Anterior cingulate cortex (tissue), 58 donors: ENCODE measurements around the gene ASCL5.
A peak's percentile ranks its signal among the peaks of the same experiment; 100 is the strongest.

Experiments used
- DNase-seq, 58 donors: peaks; one replicate each; lab custom pipeline; 2025; lab: John Stamatoyannopoulos, UW

Gene ASCL5

DNA sequence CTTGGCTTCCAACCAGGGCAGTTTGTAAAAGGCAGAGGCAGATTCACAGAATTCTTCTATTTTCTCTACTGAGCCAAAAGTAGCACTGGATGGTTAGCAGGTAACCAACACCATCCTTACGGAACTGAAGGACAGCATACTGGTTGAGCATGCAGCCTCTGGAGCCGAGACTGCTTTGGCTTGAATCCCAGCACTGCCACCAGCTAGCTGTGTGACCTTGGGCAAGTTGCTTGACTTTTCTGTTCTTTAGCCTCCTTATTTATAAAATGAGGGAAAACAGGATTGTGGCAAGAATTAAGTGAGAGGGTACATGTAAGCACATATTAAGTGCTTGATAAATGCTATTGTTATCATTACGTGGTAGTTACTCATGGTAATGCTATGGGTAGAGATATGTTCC lies 34.2 kb downstream of the ASCL5 start:
- DNase-seq, result no peak

DNA sequence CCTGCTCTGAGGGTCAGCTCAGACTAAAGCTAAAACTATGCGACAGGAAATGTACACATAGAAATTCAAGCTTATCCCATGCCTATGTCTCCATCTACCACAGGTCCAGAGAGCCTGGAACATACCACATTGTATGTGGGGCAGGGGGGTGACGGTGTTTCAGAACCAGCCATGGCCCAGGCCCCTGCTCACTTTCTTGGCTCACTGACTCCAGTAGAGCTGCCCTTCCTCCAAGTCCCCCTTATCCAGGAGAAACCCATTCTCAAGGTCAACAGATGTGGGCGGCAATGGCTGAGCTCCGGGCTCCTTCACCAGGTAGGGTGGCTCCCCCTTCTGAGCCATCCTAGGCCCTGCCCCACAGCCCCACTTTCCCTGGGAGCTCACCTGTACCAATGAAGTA lies 35.7 kb downstream of the ASCL5 start:
- DNase-seq, result no peak

DNA sequence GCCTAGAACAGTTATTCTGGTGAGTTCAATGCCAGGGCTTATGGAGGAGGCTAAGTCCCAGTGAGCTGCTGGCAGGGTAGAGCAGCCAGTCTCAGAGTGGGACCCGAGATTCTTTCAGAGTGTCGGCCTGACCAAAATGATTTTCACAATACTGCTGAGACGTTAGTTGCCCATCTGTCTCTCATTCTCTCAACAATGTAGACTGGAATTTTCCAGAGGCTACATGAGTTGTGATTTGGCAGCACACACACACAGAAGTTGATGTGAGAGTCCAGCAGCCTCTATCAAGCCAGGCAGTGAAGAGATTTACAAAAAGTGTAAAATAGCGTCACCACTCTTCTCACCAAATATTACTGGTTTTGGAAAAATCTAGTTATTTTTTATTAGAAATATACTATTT lies 36.4 kb downstream of the ASCL5 start:
- DNase-seq, result peak in 1 of 58 donors; percentile 17

DNA sequence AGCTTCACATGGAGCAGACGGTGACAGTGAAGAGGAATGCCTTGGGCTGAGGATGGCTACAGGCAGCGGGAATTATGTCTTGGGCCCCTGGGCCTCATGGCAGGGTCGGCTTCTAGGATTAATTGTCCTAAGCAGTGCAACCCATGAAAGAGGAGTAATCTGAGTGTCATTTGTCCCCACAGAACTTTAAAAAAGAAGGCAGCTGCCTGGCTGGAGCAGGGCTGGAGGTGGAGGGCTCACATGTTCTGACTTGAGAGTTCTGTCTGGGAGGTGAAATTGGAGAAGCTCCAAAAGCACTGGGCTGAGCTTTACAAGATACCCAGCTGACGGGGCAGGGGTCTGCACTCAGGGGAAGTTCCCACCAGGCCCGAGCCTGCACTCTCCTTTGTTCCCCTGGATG lies 37.4 kb downstream of the ASCL5 start:
- DNase-seq, result no peak

DNA sequence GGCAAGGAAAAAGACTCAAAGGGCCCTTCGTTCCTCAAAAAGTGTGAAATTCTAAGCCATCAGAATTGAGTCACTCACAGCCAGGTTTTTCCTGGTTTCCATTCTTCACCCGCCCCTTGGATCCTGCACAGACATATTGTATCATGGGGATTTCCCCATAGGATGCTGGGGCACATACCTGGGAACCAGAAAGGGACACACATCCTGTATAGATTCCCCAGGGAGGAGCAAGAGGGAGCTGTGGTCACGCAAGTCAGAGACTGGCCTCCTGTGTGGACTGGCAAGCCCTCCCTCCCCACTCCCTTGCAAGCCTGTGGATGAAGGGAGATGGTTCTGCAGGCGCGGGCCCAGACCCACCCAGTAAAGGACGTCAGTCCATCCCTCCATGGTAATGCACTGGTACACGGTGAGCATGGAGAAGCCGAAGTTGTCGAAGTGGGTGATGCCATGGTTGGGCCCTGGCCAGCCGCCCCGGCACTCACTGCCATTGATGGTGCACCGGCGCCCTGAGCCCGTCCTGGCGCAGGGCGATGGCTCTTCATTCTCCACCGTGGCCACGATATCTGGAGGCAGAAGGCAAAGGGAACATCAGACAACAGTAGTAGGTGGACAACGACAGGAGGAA lies 38.0 kb downstream of the ASCL5 start:
- no peak for DNase-seq

DNA sequence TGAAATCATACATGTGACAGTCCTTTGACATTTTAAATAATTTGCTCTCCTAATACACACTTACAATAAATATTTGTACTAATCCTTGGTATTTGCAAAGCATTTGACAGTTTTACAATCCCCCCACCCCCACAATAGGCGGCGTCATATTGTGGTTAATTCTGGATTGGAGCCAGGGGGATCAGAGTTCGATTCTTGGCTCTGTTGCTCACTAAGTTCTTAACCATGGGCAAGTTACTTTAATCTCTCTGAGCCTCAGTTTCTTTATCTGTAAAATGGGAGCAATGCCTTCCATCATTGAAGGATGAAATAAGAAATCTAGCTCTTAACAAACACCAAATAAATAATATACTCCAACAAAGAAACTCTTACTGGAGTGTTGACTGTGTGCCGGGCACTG lies 38.6 kb downstream of the ASCL5 start:
- DNase-seq, result no peak

DNA sequence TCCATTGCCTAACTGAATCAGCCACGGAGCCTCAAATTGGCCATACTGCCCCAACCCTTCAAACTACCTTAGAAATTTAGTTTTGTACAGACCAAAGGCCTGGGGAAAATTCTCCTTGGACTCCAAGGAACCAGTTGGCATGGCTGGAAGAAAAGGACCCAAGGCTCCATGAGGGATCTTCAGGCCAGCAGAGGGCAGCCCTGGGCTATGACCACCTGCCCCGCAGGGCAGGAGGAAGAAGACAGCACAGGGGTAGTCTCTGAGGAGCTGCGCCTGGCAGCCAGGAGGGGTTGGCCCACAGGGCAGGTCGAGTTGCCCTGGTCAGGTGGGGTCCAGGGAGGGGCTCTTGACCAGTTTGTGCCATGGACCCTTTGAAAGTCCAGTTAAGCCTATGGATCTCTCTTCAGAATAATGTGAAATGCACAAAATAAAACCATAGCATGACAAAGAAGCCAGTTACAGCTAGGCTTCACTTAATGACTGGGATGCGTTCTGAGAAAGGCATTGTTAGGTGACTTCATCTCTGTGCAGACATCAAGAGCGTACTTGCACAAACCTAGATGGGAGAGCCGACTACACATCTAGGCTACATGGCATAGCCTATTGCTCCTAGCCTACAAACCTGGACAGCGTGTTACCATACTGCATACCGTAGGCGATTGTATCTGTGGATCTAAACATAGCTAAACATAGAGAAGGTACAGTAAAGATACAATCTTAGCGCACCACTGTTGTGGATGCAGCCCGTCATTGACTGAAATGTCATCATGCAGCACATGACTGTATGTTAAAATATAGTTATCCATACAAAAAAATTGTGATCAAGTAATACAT lies 40.9 kb downstream of the ASCL5 start:
- DNase-seq, result peak in 32 of 58 donors; percentile 7 to 62 (median 26)

DNA sequence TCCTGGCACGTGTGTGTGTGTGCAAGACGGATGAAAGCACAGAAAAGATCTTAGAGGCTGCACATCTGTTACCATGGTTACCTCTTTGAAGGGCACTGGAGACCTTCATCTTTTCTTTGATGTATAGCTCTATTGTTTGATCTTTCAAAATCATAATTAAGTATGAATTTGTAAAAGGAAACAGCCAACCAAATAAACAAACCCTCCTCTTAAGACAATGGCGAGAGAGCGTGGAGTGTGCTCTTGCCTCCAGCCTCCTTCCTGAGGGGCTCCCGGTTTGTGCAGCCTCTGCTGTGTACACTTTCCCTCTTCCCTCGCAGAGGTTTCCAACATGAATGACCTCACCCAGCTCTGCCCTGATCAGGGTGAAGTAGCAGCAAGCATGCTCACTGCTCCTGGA lies 42.7 kb downstream of the ASCL5 start:
- DNase-seq, result no peak

DNA sequence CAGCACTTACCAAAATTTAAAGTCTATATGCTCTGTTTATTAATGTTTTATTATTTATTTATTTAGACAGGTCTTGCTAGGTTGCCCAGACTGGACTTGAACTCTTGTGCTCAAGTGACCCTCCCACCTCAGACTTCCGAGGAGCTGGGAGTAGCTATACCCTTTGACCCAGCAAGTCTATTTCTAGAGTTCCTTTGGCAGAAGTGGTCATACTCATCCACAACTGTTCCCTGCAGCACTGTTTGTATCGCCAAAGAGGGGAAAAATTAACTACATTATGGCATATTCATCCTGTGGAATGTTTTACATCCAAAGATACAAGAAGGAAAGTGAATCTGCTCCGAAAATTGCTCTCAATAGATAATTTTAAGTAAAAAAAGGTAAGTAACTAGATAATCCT lies 43.2 kb downstream of the ASCL5 start:
- DNase-seq, result no peak

DNA sequence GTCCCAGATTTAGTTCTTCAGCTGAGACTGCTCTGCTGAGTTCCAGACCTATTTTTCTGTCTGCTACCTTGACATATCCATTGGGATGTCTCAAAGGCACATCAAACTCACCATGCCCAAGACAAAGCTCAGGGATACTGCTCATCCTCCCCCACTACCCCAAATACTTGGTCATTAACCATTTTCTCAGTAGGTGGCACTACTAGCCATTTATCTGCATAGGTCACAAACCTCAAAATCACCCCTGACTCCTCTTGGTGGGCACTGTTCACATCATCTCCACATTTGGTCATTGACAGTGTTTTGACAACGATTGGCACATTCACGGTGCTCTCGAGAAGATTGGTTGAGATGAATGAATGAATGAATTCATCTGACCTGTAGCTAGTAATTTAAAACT lies 46.8 kb downstream of the ASCL5 start:
- DNase-seq, result no peak

DNA sequence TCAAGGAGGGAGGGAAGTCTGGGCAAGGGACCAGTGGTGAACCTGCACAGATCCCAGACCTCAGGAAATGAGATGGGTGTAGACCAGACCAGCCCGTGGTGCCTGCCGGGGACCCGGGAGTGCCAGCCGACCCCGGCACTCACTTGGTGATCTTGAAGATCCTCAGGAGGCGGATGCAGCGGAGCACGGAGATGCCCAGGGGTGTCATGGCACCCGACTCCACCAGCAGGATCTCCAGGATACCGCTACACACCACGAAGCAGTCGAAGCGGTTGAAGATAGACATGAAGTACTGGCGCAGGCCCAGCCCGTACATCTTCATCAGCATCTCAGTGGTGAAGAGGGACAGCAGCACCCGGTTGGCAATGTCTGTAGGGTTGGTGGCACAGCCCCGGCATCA lies 49.2 kb downstream of the ASCL5 start:
- no peak for DNase-seq

DNA sequence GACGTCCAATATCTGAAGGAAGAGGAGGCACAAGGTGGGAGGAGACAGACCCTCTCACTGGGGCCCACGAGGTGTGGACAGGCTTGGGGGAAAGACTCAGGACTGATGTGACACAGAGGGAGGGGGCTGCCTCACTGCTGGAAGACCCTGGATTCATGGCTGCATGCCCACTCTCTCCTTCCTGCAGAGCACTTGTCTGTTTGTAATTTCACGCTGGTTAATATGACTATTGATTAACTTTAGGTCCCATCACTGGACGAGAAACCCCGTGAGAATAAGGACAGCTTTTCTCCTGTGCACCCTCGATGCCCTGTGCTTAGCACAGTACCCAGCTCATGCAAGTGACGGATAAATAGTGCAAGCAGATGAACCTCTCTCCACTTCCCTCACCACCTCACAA lies 49.9 kb downstream of the ASCL5 start:
- DNase-seq, result no peak

DNA sequence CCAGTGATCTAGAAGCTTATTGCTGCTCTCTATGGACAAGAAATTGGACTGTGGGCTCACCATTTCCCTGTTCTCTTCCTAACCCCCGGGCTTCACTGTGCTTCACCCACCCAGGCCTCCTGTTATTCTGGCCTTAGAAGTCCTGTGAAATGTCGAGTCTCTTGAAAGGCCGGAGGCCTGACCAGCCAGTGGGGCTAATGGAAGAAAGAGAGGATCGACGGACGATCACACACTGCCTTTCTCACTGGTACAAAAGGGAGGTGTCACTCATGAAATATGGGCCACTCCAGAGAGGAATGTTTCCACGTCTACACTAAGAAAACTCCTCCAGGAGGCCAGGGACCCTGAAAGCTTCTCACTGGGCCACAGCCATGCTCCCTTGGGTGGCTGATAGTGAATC lies 50.9 kb downstream of the ASCL5 start:
- no peak for DNase-seq

DNA sequence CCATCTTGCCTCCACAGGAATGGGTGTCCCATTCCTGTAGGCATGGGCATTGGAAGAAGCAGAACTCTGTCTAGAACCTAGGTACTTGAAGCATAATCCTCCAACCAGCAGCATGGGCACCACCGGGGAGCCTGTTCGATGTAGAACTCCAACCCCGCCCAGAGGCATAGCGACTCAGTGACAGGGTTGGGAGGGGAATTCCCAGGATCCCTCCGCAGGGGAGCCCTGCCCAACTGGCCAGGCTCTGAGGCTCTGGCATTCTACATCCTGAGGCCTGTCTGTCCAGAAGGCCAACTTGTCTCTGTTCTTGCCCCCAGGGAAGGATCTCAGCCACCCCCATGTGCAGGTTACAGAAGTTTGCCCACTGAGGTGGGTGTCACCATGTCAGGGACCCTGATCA lies 53.0 kb downstream of the ASCL5 start:
- DNase-seq, result no peak

DNA sequence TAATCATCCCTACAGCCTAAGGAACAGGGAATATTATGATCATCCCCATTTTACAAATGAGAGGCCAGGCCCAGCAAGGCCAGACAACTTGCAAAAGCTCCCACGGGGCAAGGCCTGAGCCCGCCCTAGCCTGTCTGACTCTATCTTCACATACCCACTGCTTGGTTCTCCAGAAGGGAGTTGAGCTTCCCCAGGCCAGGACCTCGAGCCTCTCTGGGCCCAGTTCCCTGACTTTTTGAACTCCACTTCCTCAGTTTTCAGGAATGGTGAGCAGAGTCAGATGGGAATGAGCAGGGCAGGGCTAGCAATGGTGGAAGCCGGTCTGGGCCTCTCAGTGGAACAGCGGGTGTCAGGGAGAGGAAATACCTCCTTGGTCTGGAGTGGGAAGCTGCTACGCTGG lies 54.1 kb downstream of the ASCL5 start:
- DNase-seq, result no peak

DNA sequence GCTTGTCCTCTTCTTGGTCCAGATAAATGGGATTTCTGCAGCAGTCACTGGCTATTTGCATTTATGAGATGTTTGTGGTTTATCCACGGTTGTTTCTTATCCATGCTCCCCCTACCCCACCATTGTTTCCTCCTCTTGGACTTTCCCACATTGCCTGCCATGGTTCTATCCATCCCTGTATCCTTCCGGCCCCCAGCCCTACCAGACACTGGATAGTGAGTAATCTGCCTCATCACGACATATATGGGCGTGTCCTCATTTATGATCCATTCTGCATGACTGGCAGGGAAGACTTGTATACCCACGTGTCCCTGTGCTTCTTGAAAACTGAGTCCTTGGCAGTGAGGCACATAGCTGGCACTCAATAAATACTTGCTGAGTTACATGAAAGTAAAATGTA lies 54.8 kb downstream of the ASCL5 start:
- no peak for DNase-seq

DNA sequence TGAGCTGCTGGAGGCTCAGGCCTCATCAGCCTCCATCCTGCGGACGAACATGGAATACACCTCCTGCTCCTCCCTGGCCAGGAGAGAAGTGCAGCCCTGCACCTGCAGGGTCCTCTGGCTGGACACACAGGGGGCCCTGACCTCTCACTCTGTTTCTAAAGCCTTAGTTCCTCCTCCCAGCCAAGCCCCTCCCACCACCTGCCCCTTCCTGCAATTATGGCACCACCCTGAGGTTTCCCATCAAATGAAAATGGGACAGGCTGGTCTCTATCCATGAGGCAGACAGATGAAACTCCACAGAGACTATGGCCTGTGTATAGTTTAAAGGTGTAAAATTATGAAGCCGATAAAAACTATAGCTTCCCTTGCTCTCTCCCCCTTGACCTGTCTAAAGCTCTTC lies 57.3 kb downstream of the ASCL5 start:
- no peak for DNase-seq

DNA sequence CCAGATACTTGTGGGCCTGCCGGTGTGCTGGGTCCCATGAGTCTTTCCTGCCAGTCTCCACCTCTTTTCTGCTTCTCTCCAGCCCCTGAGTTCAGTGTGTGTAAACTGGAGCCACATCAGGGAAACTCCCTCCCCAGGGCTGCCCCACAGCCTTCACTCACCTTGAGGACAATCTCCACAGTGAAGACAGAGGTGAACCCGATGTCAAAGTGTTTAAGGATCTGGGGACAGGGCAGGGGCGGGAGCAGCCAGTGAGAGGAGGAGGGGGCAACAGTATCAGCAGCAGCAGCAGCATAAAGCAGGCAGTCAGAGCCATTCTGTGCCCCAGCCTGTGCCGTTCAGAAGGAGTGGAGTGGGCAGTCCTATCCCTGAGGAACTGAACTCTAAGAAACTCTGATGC lies 58.0 kb downstream of the ASCL5 start:
- no peak for DNase-seq

DNA sequence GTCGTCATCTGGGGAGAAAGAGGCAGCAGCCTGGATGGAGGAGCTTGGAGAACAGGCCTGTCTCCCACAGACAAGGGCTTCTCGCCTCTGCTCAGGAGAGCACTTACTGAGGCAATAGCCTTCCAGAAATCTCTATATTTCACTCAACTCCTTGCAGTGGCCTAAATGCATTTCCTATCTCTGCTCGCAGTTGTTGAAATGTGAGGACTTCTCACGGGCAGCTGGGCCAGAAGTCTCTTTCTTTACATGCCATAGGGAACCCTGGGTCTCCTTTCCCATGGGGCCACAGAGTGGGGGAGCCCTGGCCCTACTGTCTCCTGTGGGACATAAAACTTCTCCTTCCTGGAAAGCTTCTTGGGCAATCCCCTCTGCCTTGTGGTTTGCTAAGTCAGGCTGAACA lies 60.0 kb downstream of the ASCL5 start:
- DNase-seq, result no peak

DNA sequence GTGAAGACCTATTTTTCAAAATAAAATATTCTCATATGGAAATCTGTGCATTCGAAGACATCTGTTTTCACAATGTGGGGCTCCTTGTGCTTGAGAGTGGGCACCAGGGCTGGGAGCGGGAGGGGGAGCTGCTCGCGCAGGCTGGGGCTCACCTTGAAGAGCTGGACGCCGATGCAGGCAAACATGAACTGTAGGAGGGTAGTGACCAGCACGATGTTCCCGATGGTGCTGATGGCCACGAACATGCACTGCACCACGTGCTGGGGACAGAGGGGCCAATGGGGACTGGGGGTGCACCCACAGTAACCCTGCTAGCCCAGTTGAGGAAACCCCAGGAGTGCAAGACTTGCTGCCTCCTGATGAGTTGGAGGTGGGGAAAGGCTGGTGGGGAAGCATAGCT lies 61.3 kb downstream of the ASCL5 start:
- DNase-seq, result no peak

DNA sequence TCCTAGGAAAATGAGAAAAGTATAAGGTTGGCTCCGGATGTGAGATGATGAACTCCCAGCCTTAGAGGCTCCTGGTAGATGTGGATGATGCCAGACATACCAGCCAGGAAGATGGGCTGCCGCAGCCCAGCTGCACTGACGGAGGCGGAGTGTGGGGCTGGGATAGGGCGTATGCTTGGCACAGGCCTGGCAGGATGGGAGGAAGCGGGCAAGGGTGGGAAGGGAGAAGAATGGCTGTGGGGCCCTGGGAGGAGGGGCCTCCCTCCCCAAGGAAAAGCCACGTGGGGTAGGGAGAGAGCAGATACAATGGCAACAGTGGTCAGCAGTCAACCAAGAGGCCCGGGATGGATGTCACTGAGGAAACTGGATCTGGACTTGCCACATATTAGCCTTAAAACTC lies 62.2 kb downstream of the ASCL5 start:
- no peak for DNase-seq
